Endothelial cell of umbilical vein (primary cell): ENCODE results near the gene IMPACT. TPM values are rescaled to one million over a fixed set of nuclear protein-coding genes. Genes with fewer than 3 reads are reported as not detected.

Experiments used
- BruUV-seq: library from RNA; stranded (reverse); fragments of 400-500 nt; replicated peaks from 2 replicates; lab custom pipeline; 2021; lab: Mats Ljungman, UMichigan
- CTCF ChIA-PET: fragments of 300-600, 350-600 bp; sonication (Branson Sonifier 250); formaldehyde crosslinking; loops from one replicate; lab custom pipeline; 2021; ENCODE audit warnings: antibody characterized with exemption, inconsistent platforms; lab: Charles Lee
- POLR2A ChIA-PET: fragments of 300-600, 350-600 bp; sonication (Branson Sonifier 250); formaldehyde crosslinking; loops from one replicate; lab custom pipeline; 2021; ENCODE audit warnings: antibody characterized with exemption, inconsistent platforms; lab: Charles Lee
- DNase-seq: peaks from one replicate; pipeline ENCODE4 v3.0.0-alpha.2; 2011; ENCODE audit warnings: low read depth, low spot score
- FAIRE-seq: peaks from 2 replicates; lab custom pipeline; 2011; peaks lifted over from hg19 to GRCh38; lab: Jason Lieb, UNC
- H2AFZ ChIP-seq: 2 replicates; pipeline ENCODE4 v1.6.0; 2012; ENCODE audit warnings: low read depth, low read length, control low read depth, inconsistent platforms
- H3K27ac ChIP-seq: 2 replicates; pipeline ENCODE4 v1.5.1; 2011; ENCODE audit warnings: low read depth, mild to moderate bottlenecking, control low read depth, low read length, moderate library complexity; ENCODE audit not compliant: insufficient read depth
- H3K27me3 ChIP-seq, 2 experiments: 2 replicates each; pipeline versions ENCODE4 v1.6.0 to v1.6.1; 2011; ENCODE audit warnings: low read length in 2 of 2, mixed read lengths in 1 of 2; ENCODE audit not compliant: control insufficient read depth in 2 of 2, insufficient read depth in 2 of 2
- H3K36me3 ChIP-seq, 2 experiments: 2 replicates in 1 of 2; 3 replicates in 1 of 2; pipeline ENCODE4 v1.5.1; 2011; ENCODE audit warnings: low read length in 2 of 2, mild to moderate bottlenecking in 1 of 2, moderate library complexity in 1 of 2; ENCODE audit not compliant: control insufficient read depth in 2 of 2, insufficient read depth in 2 of 2; ENCODE audit errors: extremely low read depth in 1 of 2
- H3K4me1 ChIP-seq: 3 replicates; pipeline ENCODE4 v1.5.1; 2011; ENCODE audit warnings: mild to moderate bottlenecking, low read length; ENCODE audit not compliant: control insufficient read depth, insufficient read depth; ENCODE audit errors: extremely low read depth
- H3K4me2 ChIP-seq: 2 replicates; pipeline ENCODE4 v1.6.1; 2011; ENCODE audit warnings: low read length, control low read depth, mixed read lengths; ENCODE audit not compliant: insufficient read depth
- H3K4me3 ChIP-seq, 3 experiments: fragments of 200-600 bp in 1 of 3; sonication (generic), shearing (Covaris generic) in 1 of 3; replicated peaks in 1 of 3; 2 replicates each; pipeline ENCODE4 v1.5.1; 2011 to 2016; ENCODE audit warnings: control low read depth in 3 of 3, low read length in 3 of 3, mild to moderate bottlenecking in 2 of 3, inconsistent platforms in 1 of 3, low read depth in 1 of 3, moderate library complexity in 1 of 3; ENCODE audit not compliant: insufficient read depth in 1 of 3
- H3K79me2 ChIP-seq: 2 replicates; pipeline ENCODE4 v1.6.0; 2012; ENCODE audit warnings: low read length, inconsistent platforms; ENCODE audit not compliant: control insufficient read depth, insufficient read depth
- H3K9ac ChIP-seq: replicated peaks from 2 replicates; pipeline ENCODE3; 2011; ENCODE audit warnings: low read length, control low read depth; ENCODE audit not compliant: insufficient read depth; ENCODE audit errors: extremely low read depth
- H3K9me1 ChIP-seq: replicated peaks from 3 replicates; pipeline ENCODE4 v1.6.0; 2011; ENCODE audit warnings: mild to moderate bottlenecking, low read length; ENCODE audit not compliant: control insufficient read depth, insufficient read depth; ENCODE audit errors: extremely low read depth
- H3K9me3 ChIP-seq: replicated peaks from 2 replicates; pipeline ENCODE4 v1.5.1; 2012; ENCODE audit warnings: low read length, inconsistent platforms; ENCODE audit not compliant: control insufficient read depth, insufficient read depth
- H4K20me1 ChIP-seq: replicated peaks from 2 replicates; pipeline ENCODE3; 2011; ENCODE audit warnings: mild to moderate bottlenecking, low read length; ENCODE audit not compliant: control insufficient read depth, insufficient read depth; ENCODE audit errors: extremely low read depth
- CTCF ChIP-seq, 2 donors: IDR thresholded peaks; 1 replicate in 1 of 2; 2 replicates in 1 of 2; pipeline ENCODE4 v1.5.1; 2011; ENCODE audit warnings: low read length in 2 of 2, mild to moderate bottlenecking in 2 of 2, moderate library complexity in 2 of 2, control low read depth in 1 of 2, inconsistent platforms in 1 of 2, low read depth in 1 of 2; ENCODE audit not compliant: insufficient read depth in 1 of 2; ENCODE audit errors: extremely low read depth in 1 of 2
- EZH2 ChIP-seq: IDR thresholded peaks from 2 replicates; pipeline ENCODE4 v1.6.1; 2012; ENCODE audit warnings: borderline replicate concordance, low read depth, mild to moderate bottlenecking, moderate library complexity, low read length, inconsistent platforms; ENCODE audit not compliant: severe bottlenecking
- FOS ChIP-seq: IDR thresholded peaks from 2 replicates; pipeline ENCODE4 v1.6.1; 2011; ENCODE audit warnings: mild to moderate bottlenecking, low read length, moderate library complexity, borderline replicate concordance; ENCODE audit not compliant: insufficient read depth
- GATA2 ChIP-seq: IDR thresholded peaks from 2 replicates; pipeline ENCODE4 v1.7.0; 2011; ENCODE audit warnings: low read depth, mild to moderate bottlenecking, moderate library complexity, mixed read lengths, low read length; ENCODE audit not compliant: insufficient read length, insufficient read depth
- JUN ChIP-seq: IDR thresholded peaks from 2 replicates; pipeline ENCODE4 v1.6.1; 2011; ENCODE audit warnings: borderline replicate concordance, low read depth; ENCODE audit not compliant: insufficient read length, insufficient read depth
- MYC ChIP-seq: IDR thresholded peaks from one replicate; pipeline ENCODE4 v1.6.1; 2011; ENCODE audit warnings: mild to moderate bottlenecking, low read depth, low read length
- POLR2A ChIP-seq: IDR thresholded peaks from 2 replicates; pipeline ENCODE4 v1.6.1; 2012; ENCODE audit warnings: low read depth, mild to moderate bottlenecking, control low read depth, low read length
- POLR2AphosphoS5 ChIP-seq: IDR thresholded peaks from 2 replicates; pipeline ENCODE4 v1.6.1; 2012; ENCODE audit warnings: low read depth, mild to moderate bottlenecking, control low read depth, low read length, moderate library complexity; ENCODE audit not compliant: insufficient read depth
- dilution Hi-C: fragments of 300-500 bp; cut with MboI; formaldehyde crosslinking; loops from one replicate; pipeline ENCODE4 v1.15.0; 2019; ENCODE audit warnings: low sequenced_read_pairs; ENCODE audit not compliant: extremely low pct_ligation_motif_present
- intact Hi-C: fragments of 100-400 bp; cut with micrococcal nuclease; formaldehyde crosslinking; loops from one replicate; pipeline ENCODE4 v1.10.0; 2022
- polyA plus RNA-seq, 4 experiments: library from polyadenylated mRNA; depleted of rRNA in 3 of 4; stranded (reverse) in 3 of 4; unstranded in 1 of 4; fragments of >200 nt; gene quantifications; 2 replicates each; pipeline versions ENCODE4 v1.2.1 to v1.2.3, GENCODE V29; 2011 to 2012; ENCODE audit warnings: missing spikeins in 1 of 4
- total RNA-seq: library from RNA; stranded (reverse); gene quantifications from 2 replicates; pipeline ENCODE4 v1.2.3, GENCODE V29; 2021
- TF ChIP-seq, protein P1 (sequence below): IDR thresholded peaks from 2 replicates; pipeline ENCODE4 v1.6.1; 2011; ENCODE audit not compliant: insufficient read depth, insufficient read length

IMPACT gene
- total and polyA plus RNA-seq, 2 donors (not counting 3 experiments of a cell fraction or from before 2014, with no cell fraction given) = 15.4 to 28.6 TPM

DNA sequence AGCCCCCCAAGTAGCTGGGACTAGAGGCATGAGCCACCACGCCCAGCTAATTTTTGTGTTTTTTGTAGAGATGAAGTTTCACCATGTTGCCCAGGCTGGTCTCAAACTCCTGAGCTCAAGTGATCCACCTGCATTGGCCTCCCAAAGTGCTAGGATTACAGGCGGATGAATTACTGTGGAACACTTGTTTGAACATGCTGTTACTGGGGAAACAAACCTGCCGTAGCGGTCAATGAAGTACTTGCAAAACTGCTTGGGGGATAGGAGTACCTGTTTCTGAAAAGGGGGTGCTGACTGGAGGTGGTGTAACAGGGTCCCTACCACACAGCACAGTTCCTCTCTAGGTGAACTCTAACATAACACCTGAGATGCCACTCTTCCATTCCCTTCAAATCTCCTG is 5.9 kb upstream of the IMPACT start:
- DNase-seq (no peak), FAIRE-seq (no peak)
- no peaks in the 10 kb centered on the region for H3K79me2 ChIP-seq
- no TSS peak for BruUV-seq
- H3K4me2 ChIP-seq = no peak overlapping the region
- dilution Hi-C loops (no loop called here), intact Hi-C loops (no loop called here)
- TF ChIP-seq JUN = no peak
- TF ChIP-seq FOS = no peak
- TF ChIP-seq EZH2 = no peak
- H3K9ac ChIP-seq = no peak overlapping the region
- H3K36me3 ChIP-seq = no peaks in the 10 kb centered on the region
- peaks cover 19 to 26% of the 10 kb centered on the region in 2 experiments for H3K27me3 ChIP-seq
- H3K4me1 ChIP-seq = no peaks in the 10 kb centered on the region
- no peak overlapping the region for H2AFZ ChIP-seq
- H3K9me1 ChIP-seq = no peaks in the 10 kb centered on the region
- no peaks in the 10 kb centered on the region for H3K9me3 ChIP-seq
- POLR2A ChIA-PET = no interaction called here
- no peak overlapping the region for H3K27ac ChIP-seq
- H4K20me1 ChIP-seq = no peaks in the 10 kb centered on the region
- no peak overlapping the region for H3K4me3 ChIP-seq
- CTCF ChIA-PET = no interaction called here

DNA sequence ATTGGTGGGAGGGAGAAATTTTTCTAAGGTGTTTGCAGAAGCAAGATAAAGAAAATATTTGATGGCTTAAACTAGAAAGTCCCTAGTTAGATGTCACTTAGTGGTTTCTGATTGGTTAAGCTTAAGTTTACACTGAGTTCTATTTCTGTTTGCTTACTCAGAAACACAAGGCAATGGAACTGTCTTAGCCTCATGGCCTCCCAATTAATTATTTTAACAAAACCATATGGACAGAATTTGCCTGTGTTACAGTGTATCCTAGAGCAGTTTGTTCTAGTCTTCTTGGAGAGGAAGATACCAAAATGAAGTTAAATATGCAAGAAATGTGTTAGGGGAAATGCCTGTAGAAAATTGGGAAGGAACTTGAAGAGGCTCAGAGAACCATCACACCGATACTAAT is 4.6 kb upstream of the IMPACT start:
- Histone ChIP-seq H3K27me3 (peaks cover 13 to 22% of the 10 kb centered on the region in 2 experiments), H3K27ac (no peak overlapping the region), H3K9me1 (no peaks in the 10 kb centered on the region), H4K20me1 (no peaks in the 10 kb centered on the region), H2AFZ (no peak overlapping the region), H3K36me3 (no peaks in the 10 kb centered on the region), H3K9ac (no peak overlapping the region), H3K4me1 (peaks cover 4% of the 10 kb centered on the region), H3K79me2 (no peaks in the 10 kb centered on the region), H3K4me2 (no peak overlapping the region), H3K4me3 (no peak overlapping the region), H3K9me3 (no peaks in the 10 kb centered on the region)
- intact Hi-C loops (no loop called here), dilution Hi-C loops (no loop called here)
- no peak for FAIRE-seq
- ChIA-PET CTCF (interaction anchor here (0.7 to 2.5 kb wide), 2 partner anchors 62 to 538 kb away, joined by 3 to 7 read pairs; no protein-coding TSS in a partner anchor), POLR2A (no interaction called here)
- BruUV-seq = no TSS peak
- no peak for TF ChIP-seq CTCF (IDR thresholded peaks at IDR 0.05; ENCODE audit: extremely low read depth in 1 of 2, insufficient read depth in 1 of 2, low read depth in 1 of 2, low read length in 2 of 2)
- TF ChIP-seq MYC = no peak
- no peak for TF ChIP-seq GATA2
- no peak for TF ChIP-seq JUN
- TF ChIP-seq, protein P1, sequence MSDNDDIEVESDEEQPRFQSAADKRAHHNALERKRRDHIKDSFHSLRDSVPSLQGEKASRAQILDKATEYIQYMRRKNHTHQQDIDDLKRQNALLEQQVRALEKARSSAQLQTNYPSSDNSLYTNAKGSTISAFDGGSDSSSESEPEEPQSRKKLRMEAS = no peak
- no peak for TF ChIP-seq POLR2AphosphoS5
- no peak for TF ChIP-seq POLR2A
- no peak for TF ChIP-seq EZH2
- TF ChIP-seq FOS = no peak
- DNase-seq = no peak
